ENCODE measurements around the gene CD79A.

Gene CD79A

DNA sequence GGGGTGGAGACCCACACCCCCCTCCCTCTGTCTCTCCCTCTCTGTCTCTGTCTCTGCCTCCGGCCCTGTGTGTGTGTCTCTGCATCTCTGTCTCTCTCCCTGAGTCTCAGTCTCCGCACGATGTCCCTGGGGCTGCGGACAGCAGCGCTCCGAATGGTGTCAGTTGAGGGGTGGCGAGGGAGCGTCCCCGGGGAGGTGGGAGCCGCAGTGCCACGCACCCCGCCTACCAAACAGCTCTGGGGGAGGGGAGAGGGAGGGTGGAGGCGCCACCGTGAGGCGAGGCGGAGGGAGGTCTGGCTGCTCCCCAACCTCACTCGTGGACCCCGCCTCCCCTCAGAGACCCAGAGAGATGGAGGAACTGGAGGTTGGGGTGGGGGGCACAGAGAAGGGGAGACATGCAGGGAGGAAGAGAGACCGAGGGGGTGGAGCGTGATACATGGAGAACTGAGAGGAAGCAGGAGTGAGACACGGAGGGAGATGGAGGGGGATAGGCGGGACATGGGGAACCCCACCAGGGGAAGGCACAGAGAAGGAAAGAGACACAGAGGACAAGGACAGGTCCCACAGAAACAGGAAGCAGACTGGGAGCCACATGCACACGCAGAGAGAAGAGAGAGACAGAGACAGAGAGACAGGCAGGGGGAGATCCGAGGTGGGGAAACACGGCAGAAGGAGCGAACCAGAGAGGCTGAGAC is 44.0 kb downstream of the CD79A start:
- no peak for DNase-seq

DNA sequence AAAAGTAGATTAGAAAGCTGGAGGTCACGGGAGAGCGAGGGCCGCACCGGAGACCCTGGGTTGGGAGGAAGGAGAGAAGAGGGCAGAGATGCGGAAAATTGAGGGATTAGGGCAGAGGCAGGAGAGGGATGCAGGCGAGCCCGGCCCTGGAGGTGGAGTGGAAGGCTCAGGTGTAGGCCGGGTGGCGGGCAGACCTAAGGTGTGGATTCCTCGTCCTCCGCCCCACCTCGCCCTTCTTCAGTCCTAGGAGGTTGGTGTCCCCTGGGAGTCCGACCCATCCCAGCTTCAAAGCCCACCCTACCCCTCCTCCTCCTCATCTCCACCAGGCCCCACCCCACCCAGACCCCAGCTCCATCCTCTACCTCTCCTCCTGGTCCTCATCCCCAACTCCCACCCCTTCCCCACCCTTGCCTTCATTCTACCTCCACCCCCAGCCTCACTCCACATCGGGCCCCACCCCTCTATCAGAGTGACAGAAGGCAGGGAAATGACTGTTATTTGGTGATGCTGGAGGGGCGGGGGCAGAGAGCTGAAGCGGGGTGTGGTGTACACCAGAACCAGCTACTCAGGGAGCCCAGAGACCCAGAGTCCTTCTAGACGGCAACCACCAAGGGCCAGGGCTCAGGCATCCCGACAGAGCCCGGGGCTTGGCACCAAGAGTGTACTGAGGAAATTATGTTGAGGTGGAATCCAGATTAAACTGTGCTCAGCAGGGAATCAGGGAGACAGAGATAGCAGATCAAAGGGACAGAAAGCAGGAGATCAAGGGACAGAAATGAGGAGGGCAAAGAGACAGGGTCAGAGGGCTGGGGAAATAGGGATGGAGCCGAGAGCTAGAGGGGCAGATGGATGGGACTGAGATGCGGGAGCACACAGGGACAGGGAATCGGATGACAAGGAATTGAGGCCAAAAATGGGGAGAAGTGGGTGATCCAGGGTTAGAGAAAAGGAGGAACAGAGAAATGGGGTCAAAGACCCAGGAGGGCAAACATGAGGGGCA is 44.8 kb downstream of the CD79A start:
- DNase-seq, result no peak

GRCh38 chr19:41922585-41922984 is 45.5 kb downstream of the CD79A start:
- DNase-seq, result no peak

- DNase-seq, result no peak
Observed at GRCh38 chr19:41923045-41923788, 46.1 kb downstream of the CD79A start.

GRCh38 chr19:41924151-41925145 is 47.4 kb downstream of the CD79A start:
- no peak for DNase-seq

DNA sequence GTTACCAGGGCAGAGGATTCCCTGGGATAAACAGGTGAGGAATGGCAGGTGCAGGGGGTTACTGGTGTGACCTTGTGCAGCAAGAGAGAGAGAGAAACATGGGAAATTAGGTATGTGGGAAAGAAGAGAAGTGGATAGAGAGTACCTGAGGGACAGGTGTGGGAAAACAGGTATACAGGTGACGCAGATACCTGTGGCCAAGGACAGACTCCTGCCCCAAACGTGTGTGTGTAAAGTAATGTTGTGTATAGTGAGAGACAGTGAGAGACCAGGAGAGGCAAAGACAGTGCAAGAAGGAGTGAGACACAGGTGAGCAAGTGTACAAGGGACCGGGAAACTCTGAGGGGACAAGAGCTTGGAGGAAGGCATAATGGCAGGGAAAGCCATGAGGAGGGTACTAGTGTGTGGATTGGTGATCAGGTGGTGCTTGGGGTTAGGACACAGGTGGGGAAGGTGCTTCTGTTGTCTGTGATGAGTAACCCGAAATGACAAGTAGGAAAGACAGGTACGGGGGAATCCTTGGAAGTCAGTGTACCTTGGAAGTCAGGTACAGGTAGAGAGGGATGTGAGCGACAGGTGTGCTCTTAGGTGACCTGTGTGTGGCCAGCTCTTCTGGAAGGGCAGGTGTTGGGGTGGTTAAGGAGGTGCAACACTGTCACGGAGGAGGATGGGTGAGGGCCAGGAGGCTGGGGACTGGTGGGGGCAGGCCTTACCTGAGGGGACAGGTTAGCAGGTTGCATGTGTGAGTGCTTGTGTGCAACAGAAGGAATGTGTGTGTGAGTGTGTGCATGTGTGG is 48.3 kb downstream of the CD79A start:
- no peak for DNase-seq

DNA sequence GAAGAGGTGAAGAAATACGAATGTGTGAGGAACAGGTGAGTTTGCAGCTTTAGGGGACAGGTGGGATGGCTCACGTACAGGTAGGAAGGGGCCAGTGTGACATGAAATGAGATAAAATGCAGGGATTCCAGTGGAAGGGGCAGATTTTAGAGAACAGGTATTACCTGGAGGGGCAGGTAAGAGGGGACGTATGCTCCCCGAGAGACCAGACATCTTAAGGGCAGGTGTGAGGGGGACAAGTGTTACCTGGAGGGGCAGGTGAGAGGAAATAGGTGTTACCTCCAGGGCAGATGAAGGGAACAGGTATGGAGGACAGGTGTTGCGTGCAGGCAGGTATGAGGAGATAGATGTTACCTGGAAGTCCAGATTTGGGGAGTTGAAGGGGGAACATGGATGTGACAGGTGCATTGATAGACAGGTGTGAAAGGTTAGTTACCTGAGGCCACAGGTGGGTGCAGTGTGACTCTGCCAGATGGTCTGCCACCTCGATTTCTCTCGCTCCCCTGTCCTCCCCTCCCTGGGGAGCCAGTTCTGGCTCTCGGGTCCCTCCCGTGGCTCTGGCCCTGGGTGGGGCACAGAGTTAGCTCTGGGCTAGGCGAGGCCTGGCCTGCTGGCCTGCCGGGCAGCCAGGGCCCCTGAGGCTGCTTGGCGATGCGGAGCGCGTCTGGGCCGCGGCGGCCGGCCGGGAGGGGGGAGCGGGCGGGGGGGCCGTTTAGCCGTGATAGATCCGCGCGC is 49.1 kb downstream of the CD79A start:
- DNase-seq, result no peak

- no peak for DNase-seq
Observed at GRCh38 chr19:41926763-41927496, 49.9 kb downstream of the CD79A start.

- DNase-seq, result no peak
Observed at GRCh38 chr19:41927497-41928192, 50.6 kb downstream of the CD79A start.

- DNase-seq, result no peak
Observed at GRCh38 chr19:41928221-41928683, 51.2 kb downstream of the CD79A start, which contains the start of gene ERFL. Gene ERFL, minus strand, starts transcription at chr19:41928449. Its CDS starts 15,530 bp downstream, at chr19:41912919.

DNA sequence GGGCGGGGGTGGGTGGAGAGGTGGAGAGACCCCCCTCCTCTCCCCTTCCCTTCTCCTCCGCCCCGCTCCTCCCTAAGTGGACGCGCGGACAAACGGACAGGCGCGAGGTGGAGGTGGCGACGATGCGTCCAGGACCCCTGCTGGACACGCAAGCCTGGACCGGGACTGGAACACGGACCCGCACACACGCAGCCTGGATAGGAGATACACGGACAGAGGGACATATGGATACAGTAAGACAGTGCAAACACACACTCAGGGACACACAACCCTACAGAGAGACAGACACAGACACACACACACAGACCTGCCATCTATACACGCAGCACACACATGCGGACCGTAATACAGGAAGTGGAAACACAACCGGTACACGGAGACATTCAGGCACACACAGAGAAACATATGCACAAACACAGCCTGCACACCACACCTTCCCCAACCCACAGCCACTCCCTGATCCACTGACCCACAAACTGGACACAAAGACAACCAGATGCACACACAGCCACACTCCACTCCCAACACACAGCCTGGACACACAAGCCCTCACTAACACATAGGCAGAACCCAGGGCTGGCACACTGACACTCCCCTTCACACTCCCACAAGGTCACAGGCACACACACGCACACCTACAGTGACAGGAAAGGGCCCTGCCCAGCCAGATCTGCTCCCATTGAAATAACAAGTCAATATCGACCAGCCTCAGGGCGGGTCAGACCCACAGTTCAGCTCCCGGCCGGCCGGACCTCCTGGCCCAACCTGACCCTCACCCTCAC is 51.9 kb downstream of the CD79A start:
- no peak for DNase-seq

DNA sequence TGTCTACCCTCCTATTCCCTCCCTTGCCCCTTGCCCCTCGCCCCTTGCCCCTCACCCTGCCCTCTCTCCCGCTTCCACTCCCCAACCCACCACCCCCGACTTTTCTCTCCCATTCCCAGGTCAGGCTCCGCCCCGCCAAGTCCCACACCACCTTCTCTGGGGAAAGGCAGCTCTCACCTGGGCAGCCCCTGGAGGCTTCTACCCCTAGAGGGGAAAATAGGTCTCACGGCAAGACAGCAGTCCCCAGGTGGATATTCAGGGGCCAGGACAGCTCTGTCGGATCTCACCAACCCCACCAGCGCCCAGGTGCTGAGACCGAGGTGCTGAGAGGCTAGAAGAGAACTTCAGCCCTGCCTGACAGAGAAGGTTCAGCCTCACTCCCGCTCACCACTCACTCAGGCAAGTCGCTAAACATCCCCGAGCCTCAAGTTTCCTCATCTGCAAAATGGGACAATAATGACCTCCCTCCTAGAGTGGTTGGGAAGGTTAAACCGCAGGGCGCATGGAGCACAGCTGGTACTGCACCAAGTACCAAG is 52.5 kb downstream of the CD79A start:
- DNase-seq, result no peak

GRCh38 chr19:41930322-41930722 is 53.2 kb downstream of the CD79A start:
- DNase-seq, result no peak

Measured in NCI-H2029 treated with DMSO at 0.1 percent for 48 hours (cell line).